AG08395 (cell line): ENCODE results near the gene FAM227B.
"Not testable (repeated sequence)": the region's sequence is repeated elsewhere in the genome, so short reads cannot be mapped to it uniquely, and the experiment has no call there.

Source experiments
- DNase-seq: peaks from one replicate; pipeline ENCODE4 v3.0.0; 2012; ENCODE audit warnings: mixed read lengths, low spot score

The FAM227B gene

DNA sequence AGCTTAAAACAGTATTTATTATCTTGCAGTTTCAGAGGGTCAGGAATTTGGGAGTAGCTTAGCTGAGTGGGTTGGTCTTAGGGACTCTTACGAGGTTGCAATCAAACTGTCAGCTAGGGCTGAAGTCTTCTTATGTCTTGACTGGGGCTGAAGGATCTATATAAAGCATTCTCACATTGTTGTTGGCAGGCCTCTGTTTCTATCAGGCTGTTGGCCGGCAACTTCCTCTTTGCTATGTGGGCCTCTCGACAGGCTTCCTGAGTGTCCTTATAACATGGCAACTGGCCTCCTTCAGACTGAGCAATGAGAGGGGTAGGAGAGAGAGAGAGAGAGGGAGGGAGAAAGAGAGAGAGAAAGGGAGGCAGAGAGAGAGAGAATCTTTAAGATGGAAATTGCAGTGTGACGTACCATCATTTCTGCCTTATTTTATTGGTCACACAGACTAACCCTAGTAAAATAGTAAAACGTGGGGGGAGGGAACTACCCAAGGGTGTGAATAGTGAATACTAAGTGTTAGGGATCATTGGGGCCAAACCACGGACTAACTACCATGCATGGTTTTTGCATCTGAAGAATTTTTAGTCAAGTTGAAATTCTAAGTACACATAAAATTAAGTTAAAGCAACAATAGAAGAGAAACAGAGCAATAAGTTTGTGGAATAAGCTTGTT lies 181.5 kb downstream of the FAM227B start:
- no peak for DNase-seq

DNA sequence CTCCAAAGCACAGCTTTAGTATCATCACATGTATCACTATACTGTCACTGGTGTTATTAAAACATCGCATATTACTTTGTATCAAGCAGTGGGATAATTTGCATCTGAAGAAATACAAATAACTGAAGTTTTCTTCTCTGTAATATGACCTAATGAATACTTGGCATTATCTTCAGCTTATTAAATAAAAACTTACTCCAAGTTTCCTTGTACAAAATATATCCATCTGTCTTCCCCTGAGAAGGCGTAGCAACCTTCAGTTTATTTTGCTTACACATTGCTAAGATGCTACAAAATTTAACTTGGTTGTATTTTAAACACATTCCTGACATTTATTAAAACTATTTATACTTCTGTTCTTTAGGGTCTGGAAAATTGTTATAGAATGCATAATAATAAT lies 183.9 kb downstream of the FAM227B start:
- DNase-seq = no peak

DNA sequence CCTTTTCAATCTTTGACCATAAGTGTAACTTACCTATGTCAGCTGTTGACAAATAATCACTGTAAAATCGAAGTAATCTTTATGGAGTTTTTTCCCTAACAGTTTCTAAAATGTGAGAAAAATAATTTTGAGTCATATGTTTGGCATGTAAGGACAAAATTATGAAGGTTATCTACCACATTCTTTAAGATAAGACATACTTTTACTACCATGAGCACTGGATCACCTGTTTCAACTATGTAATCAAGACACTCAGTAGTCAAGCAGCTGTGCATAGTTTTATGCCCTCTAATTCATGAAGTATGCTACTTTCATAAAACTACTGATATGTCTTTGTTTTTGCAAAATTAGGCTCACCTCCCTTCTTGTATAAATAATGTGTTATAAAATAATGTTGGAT lies 185.4 kb downstream of the FAM227B start:
- no peak for DNase-seq

DNA sequence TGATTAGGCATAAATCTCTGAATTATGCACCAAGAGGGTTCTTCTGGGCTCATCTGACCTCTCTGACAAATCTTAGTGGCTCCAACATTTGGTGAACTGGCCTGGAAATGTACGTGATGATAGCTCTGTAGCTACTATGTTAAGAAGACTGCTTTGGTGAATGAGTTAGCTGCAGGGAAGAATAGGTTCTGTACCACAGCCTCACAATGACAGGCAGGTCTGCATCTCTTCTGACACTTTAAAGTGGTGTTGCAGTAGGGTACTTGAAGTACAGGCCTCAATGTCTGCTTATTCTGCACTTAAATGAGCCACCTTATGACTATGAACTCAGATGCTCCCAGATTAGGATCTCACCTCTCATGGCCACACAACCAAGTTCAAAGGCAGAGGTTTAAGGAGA lies 190.6 kb downstream of the FAM227B start:
- no peak for DNase-seq

DNA sequence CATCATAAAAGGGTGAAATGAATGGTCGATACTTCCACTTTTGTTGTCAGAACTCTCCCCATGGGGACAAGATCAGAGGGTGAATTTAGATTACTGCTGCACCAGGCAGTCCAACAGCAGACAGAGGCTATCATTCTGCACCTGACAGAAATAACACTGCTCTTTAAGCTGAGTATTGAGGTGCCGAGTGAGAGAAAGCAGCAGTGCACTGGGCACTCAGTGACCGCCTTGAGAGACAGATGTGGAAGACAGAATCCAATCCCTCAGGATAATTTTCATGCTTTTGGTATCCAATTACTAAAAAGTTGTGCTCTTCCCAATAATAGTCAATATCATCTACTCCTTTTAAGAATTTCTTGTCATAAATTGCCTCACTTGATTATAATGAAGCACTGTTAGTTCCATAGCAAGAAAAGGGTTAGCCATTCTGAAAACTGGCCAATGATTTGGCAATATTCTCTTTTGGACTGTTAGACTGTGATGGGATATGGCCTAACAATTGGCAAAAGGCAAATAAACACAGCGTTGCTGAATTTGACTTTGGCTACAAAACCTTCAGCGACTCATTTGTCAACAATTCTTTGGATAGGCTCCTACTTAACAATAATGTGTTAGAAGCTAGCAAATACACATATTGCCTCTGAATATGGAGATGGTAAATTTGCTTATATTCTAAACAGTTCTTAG lies 192.1 kb downstream of the FAM227B start:
- peak; percentile 32 for DNase-seq

DNA sequence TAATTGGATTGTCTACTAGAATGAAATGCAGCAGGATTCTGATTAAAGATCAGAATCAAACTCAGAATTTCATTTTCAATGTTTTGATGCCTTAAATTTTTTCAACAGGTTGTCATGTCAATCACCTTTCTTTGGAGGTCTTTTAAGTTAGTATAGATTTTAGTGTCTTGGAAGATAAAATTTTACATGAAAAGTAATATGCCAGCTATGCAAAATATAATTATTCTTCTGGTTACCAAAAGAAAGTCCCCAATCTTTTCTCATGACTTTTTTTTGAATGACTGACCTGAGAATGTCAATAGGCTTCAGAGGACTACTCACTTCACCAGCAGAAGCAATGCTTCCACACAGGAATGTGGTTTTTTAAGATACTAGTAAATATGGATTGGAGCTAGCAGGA lies 193.2 kb downstream of the FAM227B start:
- no peak for DNase-seq

DNA sequence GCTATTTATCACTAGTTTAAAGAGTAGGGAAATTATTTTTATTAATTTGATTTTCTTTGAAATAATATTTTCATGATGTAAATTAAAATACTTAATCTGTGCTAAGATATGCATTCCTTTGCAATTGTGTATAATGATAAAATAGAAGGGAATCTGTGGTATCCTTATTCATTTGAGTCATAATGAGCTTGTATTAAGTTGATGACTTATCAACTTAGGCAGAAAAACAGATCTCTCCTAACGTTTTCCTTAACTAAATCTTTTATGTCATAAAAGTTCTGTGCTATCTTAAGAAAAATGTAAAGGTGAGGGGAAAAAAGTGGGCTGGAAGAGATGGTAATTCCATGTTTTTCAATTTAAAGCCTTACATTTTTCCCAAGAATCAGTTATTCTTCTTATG lies 195.7 kb downstream of the FAM227B start:
- DNase-seq = no peak

DNA sequence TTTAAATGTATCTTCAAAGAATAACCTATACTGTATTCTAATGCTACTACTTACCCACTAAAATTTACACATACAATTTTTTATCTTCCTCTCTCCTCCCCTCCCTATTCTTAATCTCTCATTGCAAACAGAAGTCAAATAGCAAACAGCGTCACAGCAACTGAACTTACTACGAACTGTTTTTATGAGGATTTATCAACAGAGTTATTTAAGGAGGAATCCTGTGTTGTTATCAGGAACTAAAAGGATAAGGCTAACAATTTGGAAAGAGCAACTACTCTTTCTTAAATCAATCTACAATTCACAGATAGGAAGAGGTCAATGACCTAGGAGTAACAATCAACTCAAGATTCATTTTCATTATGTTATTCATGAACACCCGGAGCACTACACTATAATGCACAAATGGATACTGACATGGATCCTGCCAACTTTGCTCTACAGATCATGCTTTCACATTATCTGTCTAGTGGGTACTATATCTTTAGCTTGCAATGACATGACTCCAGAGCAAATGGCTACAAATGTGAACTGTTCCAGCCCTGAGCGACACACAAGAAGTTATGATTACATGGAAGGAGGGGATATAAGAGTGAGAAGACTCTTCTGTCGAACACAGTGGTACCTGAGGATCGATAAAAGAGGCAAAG lies 196.6 kb downstream of the FAM227B start:
- no peak for DNase-seq

DNA sequence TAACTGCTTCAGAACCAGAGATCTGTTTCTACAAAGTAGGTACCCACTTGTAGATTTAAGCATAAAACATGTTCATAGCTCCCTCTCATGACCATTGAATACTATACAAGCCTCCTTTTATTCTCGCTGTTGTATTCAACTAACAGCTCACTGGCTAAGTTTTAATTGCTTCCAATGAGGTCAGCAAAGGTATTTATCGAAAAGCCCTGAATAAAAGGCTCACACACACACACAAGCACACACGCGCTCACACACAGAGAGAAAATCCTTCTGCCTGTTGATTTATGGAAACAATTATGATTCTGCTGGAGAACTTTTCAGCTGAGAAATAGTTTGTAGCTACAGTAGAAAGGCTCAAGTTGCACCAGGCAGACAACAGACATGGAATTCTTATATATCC lies 197.6 kb downstream of the FAM227B start, which contains the start of gene FGF7:
Gene FGF7, plus strand, starts transcription at position 222 of the 400 bp plus-strand sequence. CDS start 1,056 bp downstream, outside the sequence.
- peak; percentile 64 for DNase-seq

DNA sequence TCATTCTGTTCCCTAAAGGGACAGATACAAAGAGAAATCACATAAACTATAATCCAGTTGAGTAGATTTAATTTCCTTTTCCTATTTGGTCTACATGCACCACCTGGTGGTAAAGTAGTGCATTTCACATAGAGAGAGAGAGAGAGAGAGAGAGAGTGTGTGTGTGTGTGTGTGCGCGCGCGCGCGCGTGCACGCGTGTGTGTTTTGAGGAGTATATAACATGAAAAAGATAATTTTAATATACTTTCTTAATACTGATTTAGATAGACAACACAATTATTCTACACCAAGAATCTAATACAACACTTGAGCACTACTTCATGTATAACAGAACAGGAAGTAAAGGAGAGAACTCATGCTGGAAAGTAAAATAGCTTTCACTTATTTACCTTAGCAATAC lies 198.6 kb downstream of the FAM227B start:
- peak; percentile 30 for DNase-seq

DNA sequence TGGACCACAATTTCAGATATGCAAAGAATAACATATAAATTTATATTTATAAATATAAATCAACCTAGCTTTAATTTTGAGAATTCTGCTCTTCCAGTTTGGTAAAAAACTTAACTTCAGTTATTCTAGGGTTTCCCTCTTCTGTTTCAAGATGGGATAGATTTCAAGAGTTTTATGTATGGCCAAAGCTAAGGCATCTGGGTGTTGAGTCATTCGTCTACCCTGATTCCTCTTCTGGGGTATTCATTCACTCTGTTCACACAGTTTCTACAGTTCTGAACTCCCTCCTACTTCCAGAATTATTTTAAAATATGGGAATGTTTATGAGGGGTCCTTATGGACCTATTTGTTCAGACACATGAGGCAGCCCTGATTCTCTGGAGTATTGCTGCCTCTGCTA lies 201.8 kb downstream of the FAM227B start:
- DNase-seq = no peak

DNA sequence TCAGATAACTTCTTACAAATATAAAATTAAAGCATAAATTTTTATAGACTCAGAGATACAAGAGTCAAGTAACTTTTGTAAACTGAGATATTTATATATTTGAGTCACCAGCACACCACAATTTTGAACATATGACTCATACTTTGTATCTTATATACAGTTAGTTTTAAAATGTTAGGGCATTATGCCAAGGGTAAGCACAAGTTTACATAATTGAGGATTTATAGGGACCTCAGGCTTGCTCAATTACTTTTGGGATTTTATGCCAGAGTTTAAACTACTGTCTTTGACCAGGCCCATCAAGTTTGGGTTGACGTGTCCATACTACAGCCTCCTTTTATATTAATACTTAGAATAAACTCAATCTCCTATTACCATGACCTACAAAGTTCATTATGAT lies 205.0 kb downstream of the FAM227B start:
- no peak for DNase-seq

DNA sequence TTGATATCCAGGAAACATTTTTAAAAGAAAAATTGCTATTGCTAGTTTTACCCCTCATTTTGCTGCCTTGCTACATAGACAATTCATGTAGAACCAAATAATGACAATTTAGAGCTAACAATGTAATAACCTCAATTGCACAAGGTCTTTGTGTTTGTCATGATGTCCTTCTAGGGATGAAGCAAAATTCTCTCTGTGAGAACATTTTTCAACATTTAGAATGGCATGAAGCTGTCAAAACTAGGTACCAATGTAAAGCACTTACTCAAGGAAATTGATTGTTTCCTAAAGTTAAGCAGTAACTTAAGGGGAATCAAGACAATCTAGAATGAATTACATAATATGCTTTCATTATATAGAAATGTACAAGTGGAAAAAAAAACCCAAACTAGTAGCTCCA lies 205.5 kb downstream of the FAM227B start:
- DNase-seq = no peak

DNA sequence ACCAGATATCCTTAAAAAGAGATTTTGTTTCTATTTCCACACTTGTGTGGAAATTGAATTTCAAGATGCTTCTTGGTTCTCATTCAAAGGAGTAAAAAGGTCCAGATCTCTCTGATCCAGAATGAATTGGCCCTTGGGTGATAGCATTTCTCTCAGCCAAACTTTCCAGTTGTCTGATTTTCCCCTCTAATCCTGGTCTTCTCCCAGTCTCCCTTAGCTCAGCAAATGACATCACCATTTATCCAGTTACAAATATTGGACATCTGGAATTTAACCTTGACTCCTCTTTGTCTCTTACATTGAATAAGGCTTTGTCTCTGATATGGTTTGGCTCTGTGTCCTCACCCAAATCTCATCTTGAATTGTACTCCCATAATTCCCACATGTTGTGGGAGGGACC lies 207.8 kb downstream of the FAM227B start:
- no peak for DNase-seq

DNA sequence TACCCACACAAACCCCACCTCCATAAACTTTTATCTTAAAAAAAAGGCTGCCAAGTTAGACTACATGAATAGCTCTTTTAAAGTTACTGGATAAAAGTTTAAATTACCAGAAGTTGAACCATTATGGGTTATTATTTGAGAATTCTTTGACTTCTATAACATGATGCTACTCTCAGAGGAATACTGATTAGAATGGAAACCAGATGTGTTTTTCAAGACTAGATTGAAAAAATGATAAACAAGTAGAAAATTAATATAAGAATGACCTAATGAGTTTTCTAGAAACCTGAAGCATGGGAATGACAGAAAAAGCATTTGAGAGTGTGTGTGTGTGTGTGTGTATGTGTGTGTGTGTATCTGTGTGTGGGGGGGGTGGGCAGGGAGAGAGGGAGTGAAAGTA lies 210.0 kb downstream of the FAM227B start:
- DNase-seq = no peak

DNA sequence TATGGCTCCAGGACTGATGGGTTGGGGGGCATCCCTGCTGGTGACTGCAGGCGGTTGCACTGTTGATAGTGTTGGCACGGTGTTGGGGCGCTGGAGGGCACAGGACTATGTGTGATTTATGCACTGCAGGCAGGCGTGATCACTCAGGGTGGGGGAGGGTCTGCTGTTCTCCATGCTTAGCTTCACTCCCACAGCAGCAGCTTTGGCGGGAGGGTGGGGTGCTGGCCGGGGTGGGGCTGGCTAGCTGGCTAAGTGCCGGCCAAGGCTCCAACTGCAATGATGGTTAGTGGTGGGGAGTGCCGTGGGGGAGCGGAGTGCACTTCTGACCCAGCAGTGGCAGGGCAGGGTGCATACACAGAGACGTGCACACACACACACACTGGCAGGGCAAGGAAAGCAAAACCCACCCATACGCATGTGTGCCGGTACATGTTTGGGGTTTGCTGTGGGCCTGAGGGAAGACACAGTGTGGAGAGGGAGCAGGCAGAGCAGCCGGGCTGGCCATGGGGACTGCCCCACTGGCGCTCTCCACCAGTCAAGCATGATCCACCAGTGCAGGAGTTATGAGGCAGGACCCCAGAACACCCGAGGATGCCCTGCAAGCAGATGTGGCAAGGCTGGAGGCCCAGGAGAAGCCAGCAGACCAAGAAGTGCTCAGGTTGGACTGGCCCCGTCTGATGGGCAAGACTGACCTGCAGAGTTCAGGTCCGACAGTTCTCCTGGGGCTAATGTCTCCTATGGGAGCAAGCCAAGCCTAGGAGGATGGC lies 214.1 kb downstream of the FAM227B start:
- DNase-seq = no peak

DNA sequence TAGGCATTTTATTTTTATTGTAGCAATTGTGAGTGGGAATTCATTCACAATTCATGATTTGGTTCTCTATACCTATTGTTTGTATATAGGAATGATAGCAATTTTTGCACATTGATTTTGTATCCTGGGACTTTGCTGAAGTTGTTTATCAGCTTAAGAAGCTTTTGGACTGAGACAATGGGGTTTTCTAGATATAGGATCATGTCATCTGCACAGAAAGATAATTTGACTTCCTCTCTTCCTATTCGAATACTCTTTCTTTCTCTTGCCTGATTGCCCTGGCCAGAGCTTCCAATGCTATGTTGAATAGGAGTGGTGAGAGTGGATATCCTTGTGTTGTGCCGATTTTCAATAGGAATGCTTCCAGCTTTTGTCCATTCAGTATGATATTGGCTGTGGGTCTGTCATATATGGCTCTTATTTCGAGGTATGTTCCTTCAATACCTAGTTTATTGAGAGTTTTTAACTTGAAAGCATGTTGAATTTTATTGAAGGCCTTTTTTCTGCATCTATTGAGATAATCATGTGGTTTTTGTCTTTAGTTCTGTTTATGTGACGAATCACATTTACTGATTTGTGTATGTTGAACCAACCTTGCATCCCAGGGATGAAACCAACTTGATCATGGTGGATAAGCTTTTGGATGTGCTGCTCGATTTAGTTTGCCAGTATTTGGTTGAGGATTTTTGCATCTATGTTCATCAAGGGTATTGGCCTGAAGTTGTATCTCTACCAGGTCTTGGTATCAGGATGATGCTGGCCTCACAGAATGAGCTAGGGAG lies 217.9 kb downstream of the FAM227B start:
- not testable (repeated sequence) for DNase-seq

DNA sequence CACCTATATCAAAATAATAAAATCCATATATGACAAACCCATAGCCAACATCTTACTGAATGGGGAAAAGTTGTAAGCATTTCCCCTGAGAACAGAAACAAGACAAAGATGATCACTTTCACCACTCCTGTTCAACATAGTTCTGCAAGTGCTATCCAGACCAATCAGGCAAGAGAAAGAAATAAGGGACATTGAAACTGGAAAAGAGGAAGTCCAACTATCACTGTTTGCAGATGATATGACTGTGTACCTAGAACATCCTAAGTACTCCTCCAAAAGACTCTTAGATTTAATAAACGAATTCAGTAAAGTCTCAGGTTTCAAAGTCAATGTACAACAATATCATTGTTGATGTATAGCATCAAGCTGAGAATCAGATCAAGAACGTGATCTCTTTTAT lies 233.1 kb downstream of the FAM227B start:
- DNase-seq = no peak

DNA sequence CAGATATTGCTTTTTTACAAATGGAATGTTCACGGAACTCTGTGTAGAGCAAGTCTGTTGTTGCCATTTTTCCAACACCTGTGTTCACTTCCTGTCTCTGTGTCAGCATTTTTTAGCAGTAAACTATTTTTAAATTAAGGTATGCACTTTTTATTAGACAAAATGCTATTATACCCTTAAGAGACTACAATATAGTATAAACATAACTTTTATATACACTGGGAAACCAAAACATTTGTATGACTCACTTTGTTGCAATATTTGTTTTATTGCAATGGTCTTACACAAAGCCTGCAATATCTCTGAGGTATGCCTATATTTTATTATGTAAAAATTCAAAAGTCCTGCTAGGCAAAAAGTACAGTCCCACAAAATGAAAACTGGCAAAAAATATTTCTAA lies 237.4 kb downstream of the FAM227B start:
- no peak for DNase-seq

DNA sequence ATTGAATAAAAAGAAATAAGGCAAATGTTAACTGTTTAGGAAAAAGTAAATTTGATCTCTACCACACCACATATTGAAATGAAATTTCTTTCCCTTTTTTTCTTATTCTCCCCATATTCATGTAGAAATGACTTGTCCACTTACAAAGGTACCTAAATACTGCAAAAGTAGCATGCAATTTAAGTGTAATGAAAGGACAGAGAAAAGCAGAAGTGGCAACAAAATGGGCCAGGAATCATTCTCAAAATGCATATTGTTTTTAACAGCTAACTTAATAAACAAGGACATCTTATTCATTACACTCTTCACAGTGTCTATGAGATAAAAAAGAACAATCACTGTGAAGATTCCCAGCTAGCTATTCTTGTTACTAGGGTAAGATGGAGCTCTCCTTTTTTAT lies 238.2 kb downstream of the FAM227B start:
- no peak for DNase-seq

DNA sequence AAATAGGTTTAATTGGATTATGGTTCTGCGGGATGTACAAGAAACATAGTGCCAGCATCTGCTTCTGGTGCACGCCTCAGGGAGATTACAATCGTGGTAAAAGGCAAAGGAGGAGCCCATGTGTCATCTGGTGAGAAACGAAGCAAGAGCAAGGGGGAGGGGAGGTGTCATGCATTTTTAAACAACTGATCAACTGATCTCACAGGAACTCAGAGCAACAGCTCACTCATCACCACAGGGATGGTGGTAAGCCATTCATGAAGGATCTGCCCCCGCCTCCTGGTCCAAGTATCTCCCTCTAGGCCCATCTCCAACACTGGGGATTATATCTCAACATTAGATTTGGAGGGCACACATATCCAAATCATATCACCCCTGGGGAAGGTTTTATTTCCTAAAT lies 239.7 kb downstream of the FAM227B start:
- DNase-seq = no peak

DNA sequence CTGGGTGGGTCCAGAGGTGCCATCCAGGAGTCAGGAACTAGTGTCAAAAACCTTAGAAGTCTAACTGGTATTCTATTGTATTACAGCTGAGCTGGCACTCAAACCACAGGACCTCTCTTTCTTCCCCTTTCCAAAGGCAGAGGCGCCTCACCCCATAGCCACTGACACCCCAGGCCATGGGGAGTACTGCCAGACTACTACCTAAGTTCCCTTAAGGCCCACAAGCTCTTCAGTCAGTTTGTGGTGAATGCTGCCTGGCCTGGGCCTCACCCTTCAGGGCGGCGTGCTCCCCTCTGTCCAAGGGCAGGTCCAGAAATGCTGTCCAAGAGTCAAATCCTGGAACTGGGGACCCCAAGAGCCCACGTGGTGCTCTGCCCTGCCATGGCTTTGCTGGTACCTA lies 240.6 kb downstream of the FAM227B start:
- no peak for DNase-seq
